ENCODE measurements around the gene KCNMB2.

KCNMB2 gene

GRCh38 chr3:178562143-178562946 lies 26.1 kb downstream of the KCNMB2 start:
- H3K27me3 ChIP-seq (ENCODE audit: insufficient read depth, low read length) = no peaks in the 10 kb centered on the region
- no peaks in the 10 kb centered on the region for H3K4me1 ChIP-seq (ENCODE audit: insufficient read depth, low read length)
- H3K36me3 ChIP-seq (ENCODE audit: insufficient read depth, low read length) = no peaks in the 10 kb centered on the region
- no peak overlapping the region for H2AFZ ChIP-seq (ENCODE audit: low read depth, low read length)
- no peak overlapping the region for H3K4me3 ChIP-seq (ENCODE audit: low read length)
- no peaks in the 10 kb centered on the region for H3K9me3 ChIP-seq (ENCODE audit: low read length)

GRCh38 chr3:178562947-178563232 lies 26.7 kb downstream of the KCNMB2 start:
- H3K27me3 ChIP-seq (ENCODE audit: insufficient read depth, low read length) = no peaks in the 10 kb centered on the region
- no peaks in the 10 kb centered on the region for H3K9me3 ChIP-seq (ENCODE audit: low read length)
- no peak overlapping the region for H3K4me3 ChIP-seq (ENCODE audit: low read length)
- no peaks in the 10 kb centered on the region for H3K4me1 ChIP-seq (ENCODE audit: insufficient read depth, low read length)
- no peak overlapping the region for H2AFZ ChIP-seq (ENCODE audit: low read depth, low read length)
- H3K36me3 ChIP-seq (ENCODE audit: insufficient read depth, low read length) = no peaks in the 10 kb centered on the region

- no peaks in the 10 kb centered on the region for H3K36me3 ChIP-seq (ENCODE audit: insufficient read depth, low read length)
- H3K27me3 ChIP-seq (ENCODE audit: insufficient read depth, low read length) = no peaks in the 10 kb centered on the region
- H2AFZ ChIP-seq (ENCODE audit: low read depth, low read length) = no peak overlapping the region
- H3K4me1 ChIP-seq (ENCODE audit: insufficient read depth, low read length) = no peaks in the 10 kb centered on the region
- H3K9me3 ChIP-seq (ENCODE audit: low read length) = no peaks in the 10 kb centered on the region
- no peak overlapping the region for H3K4me3 ChIP-seq (ENCODE audit: low read length)
Observed at GRCh38 chr3:178567611-178568010, 31.4 kb downstream of the KCNMB2 start.

- H2AFZ ChIP-seq (ENCODE audit: low read depth, low read length) = no peak overlapping the region
- no peak overlapping the region for H3K4me3 ChIP-seq (ENCODE audit: low read length)
- H3K36me3 ChIP-seq (ENCODE audit: insufficient read depth, low read length) = no peaks in the 10 kb centered on the region
- no peaks in the 10 kb centered on the region for H3K27me3 ChIP-seq (ENCODE audit: insufficient read depth, low read length)
- no peaks in the 10 kb centered on the region for H3K9me3 ChIP-seq (ENCODE audit: low read length)
- H3K4me1 ChIP-seq (ENCODE audit: insufficient read depth, low read length) = no peaks in the 10 kb centered on the region
Observed at GRCh38 chr3:178568155-178568731, 32.0 kb downstream of the KCNMB2 start.

- H2AFZ ChIP-seq (ENCODE audit: low read depth, low read length) = no peak overlapping the region
- no peaks in the 10 kb centered on the region for H3K27me3 ChIP-seq (ENCODE audit: insufficient read depth, low read length)
- no peaks in the 10 kb centered on the region for H3K36me3 ChIP-seq (ENCODE audit: insufficient read depth, low read length)
- no peaks in the 10 kb centered on the region for H3K9me3 ChIP-seq (ENCODE audit: low read length)
- H3K4me1 ChIP-seq (ENCODE audit: insufficient read depth, low read length) = no peaks in the 10 kb centered on the region
- no peak overlapping the region for H3K4me3 ChIP-seq (ENCODE audit: low read length)
Observed at GRCh38 chr3:178568911-178569310, 32.7 kb downstream of the KCNMB2 start.

GRCh38 chr3:178569826-178570225 lies 33.6 kb downstream of the KCNMB2 start:
- Histone ChIP-seq H3K4me3 (ENCODE audit: low read length) (no peak overlapping the region), H3K36me3 (ENCODE audit: insufficient read depth, low read length) (no peaks in the 10 kb centered on the region), H3K4me1 (ENCODE audit: insufficient read depth, low read length) (no peaks in the 10 kb centered on the region), H2AFZ (ENCODE audit: low read depth, low read length) (no peak overlapping the region), H3K27me3 (ENCODE audit: insufficient read depth, low read length) (no peaks in the 10 kb centered on the region), H3K9me3 (ENCODE audit: low read length) (no peaks in the 10 kb centered on the region)

- H3K4me3 ChIP-seq (ENCODE audit: low read length) = no peak overlapping the region
- H3K9me3 ChIP-seq (ENCODE audit: low read length) = no peaks in the 10 kb centered on the region
- H3K4me1 ChIP-seq (ENCODE audit: insufficient read depth, low read length) = no peaks in the 10 kb centered on the region
- H3K36me3 ChIP-seq (ENCODE audit: insufficient read depth, low read length) = no peaks in the 10 kb centered on the region
- no peaks in the 10 kb centered on the region for H3K27me3 ChIP-seq (ENCODE audit: insufficient read depth, low read length)
- no peak overlapping the region for H2AFZ ChIP-seq (ENCODE audit: low read depth, low read length)
Observed at GRCh38 chr3:178583963-178584575, 47.8 kb downstream of the KCNMB2 start.

- Histone ChIP-seq H2AFZ (ENCODE audit: low read depth, low read length) (no peak overlapping the region), H3K4me1 (ENCODE audit: insufficient read depth, low read length) (no peaks in the 10 kb centered on the region), H3K4me3 (ENCODE audit: low read length) (no peak overlapping the region), H3K36me3 (ENCODE audit: insufficient read depth, low read length) (no peaks in the 10 kb centered on the region), H3K9me3 (ENCODE audit: low read length) (no peaks in the 10 kb centered on the region), H3K27me3 (ENCODE audit: insufficient read depth, low read length) (no peaks in the 10 kb centered on the region)
Observed at GRCh38 chr3:178584722-178585380, 48.6 kb downstream of the KCNMB2 start.

- H3K4me3 ChIP-seq (ENCODE audit: low read length) = no peak overlapping the region
Observed at GRCh38 chr3:178585454-178585853, 49.2 kb downstream of the KCNMB2 start.

GRCh38 chr3:178586076-178586475 lies 49.8 kb downstream of the KCNMB2 start:
- no peak overlapping the region for H2AFZ ChIP-seq (ENCODE audit: low read depth, low read length)
- H3K4me3 ChIP-seq (ENCODE audit: low read length) = no peak overlapping the region
- H3K27me3 ChIP-seq (ENCODE audit: insufficient read depth, low read length) = no peaks in the 10 kb centered on the region
- H3K4me1 ChIP-seq (ENCODE audit: insufficient read depth, low read length) = no peaks in the 10 kb centered on the region
- no peaks in the 10 kb centered on the region for H3K36me3 ChIP-seq (ENCODE audit: insufficient read depth, low read length)
- no peaks in the 10 kb centered on the region for H3K9me3 ChIP-seq (ENCODE audit: low read length)

More at GRCh38 chr3:178585454-178585853, 49.2 kb downstream of the KCNMB2 start:
- no peak overlapping the region for H2AFZ ChIP-seq (ENCODE audit: low read depth, low read length)
- H3K27me3 ChIP-seq (ENCODE audit: insufficient read depth, low read length) = no peaks in the 10 kb centered on the region
- H3K9me3 ChIP-seq (ENCODE audit: low read length) = no peaks in the 10 kb centered on the region
- no peaks in the 10 kb centered on the region for H3K36me3 ChIP-seq (ENCODE audit: insufficient read depth, low read length)
- H3K4me1 ChIP-seq (ENCODE audit: insufficient read depth, low read length) = no peaks in the 10 kb centered on the region

- no peaks in the 10 kb centered on the region for H3K4me1 ChIP-seq (ENCODE audit: insufficient read depth, low read length)
- no peaks in the 10 kb centered on the region for H3K36me3 ChIP-seq (ENCODE audit: insufficient read depth, low read length)
- H3K9me3 ChIP-seq (ENCODE audit: low read length) = no peaks in the 10 kb centered on the region
- H3K27me3 ChIP-seq (ENCODE audit: insufficient read depth, low read length) = no peaks in the 10 kb centered on the region
- H3K4me3 ChIP-seq (ENCODE audit: low read length) = no peak overlapping the region
- H2AFZ ChIP-seq (ENCODE audit: low read depth, low read length) = no peak overlapping the region
Observed at GRCh38 chr3:178588628-178589027, 52.4 kb downstream of the KCNMB2 start.

GRCh38 chr3:178593786-178594185 lies 57.5 kb downstream of the KCNMB2 start:
- no peaks in the 10 kb centered on the region for H3K27me3 ChIP-seq (ENCODE audit: insufficient read depth, low read length)
- no peaks in the 10 kb centered on the region for H3K36me3 ChIP-seq (ENCODE audit: insufficient read depth, low read length)
- no peaks in the 10 kb centered on the region for H3K9me3 ChIP-seq (ENCODE audit: low read length)
- no peak overlapping the region for H2AFZ ChIP-seq (ENCODE audit: low read depth, low read length)
- H3K4me1 ChIP-seq (ENCODE audit: insufficient read depth, low read length) = peaks cover 6% of the 10 kb centered on the region
- H3K4me3 ChIP-seq (ENCODE audit: low read length) = no peak overlapping the region

- Histone ChIP-seq H3K36me3 (ENCODE audit: insufficient read depth, low read length) (no peaks in the 10 kb centered on the region), H3K27me3 (ENCODE audit: insufficient read depth, low read length) (no peaks in the 10 kb centered on the region), H3K9me3 (ENCODE audit: low read length) (no peaks in the 10 kb centered on the region), H3K4me3 (ENCODE audit: low read length) (no peak overlapping the region), H3K4me1 (ENCODE audit: insufficient read depth, low read length) (peaks cover 6% of the 10 kb centered on the region), H2AFZ (ENCODE audit: low read depth, low read length) (no peak overlapping the region)
Observed at GRCh38 chr3:178597371-178597770, 61.1 kb downstream of the KCNMB2 start.
